OCI-LY3 (cell line): ENCODE data around the gene CRYBG1.

Source experiments
- EZH2phosphoT487 ChIP-seq: fragments of 200-600 bp; shearing (Covaris generic); IDR thresholded peaks from 2 replicates; pipeline ENCODE4 v1.6.1; 2018; ENCODE audit warnings: antibody characterized with exemption, mixed run types, low read depth
- TF ChIP-seq, protein P1 (sequence below): fragments of 200-600, 300-600 bp; sonication (generic); IDR thresholded peaks from 2 replicates; pipeline ENCODE4 v1.5.1; 2014; ENCODE audit warnings: antibody characterized with exemption, low read length, low read depth

DNA sequence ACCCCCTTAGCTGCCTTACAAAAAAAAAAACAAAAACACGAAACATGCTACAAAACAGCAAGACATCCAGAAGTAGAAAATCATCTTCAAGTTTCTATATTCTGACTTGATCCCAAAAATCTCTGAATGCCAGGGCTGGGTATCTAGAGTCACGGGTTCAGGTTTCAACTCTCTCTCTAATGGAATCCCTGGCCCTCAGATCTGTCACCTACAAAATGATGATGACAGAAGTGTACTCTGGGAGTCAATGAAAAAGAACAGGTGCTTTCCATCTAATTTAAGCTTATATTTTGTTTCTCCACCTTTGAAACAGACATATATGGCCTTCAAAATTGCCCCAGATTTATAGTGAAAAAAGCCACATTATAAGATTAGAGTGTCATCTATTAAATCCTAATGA, 250.5 kb downstream of the CRYBG1 start:
- TF ChIP-seq, protein P1, sequence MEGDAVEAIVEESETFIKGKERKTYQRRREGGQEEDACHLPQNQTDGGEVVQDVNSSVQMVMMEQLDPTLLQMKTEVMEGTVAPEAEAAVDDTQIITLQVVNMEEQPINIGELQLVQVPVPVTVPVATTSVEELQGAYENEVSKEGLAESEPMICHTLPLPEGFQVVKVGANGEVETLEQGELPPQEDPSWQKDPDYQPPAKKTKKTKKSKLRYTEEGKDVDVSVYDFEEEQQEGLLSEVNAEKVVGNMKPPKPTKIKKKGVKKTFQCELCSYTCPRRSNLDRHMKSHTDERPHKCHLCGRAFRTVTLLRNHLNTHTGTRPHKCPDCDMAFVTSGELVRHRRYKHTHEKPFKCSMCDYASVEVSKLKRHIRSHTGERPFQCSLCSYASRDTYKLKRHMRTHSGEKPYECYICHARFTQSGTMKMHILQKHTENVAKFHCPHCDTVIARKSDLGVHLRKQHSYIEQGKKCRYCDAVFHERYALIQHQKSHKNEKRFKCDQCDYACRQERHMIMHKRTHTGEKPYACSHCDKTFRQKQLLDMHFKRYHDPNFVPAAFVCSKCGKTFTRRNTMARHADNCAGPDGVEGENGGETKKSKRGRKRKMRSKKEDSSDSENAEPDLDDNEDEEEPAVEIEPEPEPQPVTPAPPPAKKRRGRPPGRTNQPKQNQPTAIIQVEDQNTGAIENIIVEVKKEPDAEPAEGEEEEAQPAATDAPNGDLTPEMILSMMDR = no peak
- TF ChIP-seq EZH2phosphoT487 = no peak
